OCI-LY1 (cell line): Measurements from ENCODE around the gene EHF.

Experiments used
- H2AFZ ChIP-seq: fragments of 200-600 bp; sonication (generic), shearing (Covaris generic); 2 replicates; pipeline ENCODE4 v1.6.0; 2014; ENCODE audit warnings: antibody characterized with exemption, mild to moderate bottlenecking, low read length
- H3F3A ChIP-seq: fragments of 200-600 bp; sonication (generic), shearing (Covaris generic); 2 replicates; pipeline ENCODE4 v1.6.0; 2014; ENCODE audit warnings: mild to moderate bottlenecking, antibody characterized with exemption, low read length, moderate library complexity; ENCODE audit not compliant: insufficient read depth
- H3K27ac ChIP-seq: fragments of 200-600 bp; sonication (generic); 2 replicates; pipeline ENCODE4 v1.5.1; 2014; ENCODE audit warnings: low read length, mixed run types, mild to moderate bottlenecking, low read depth; ENCODE audit not compliant: poor library complexity, severe bottlenecking
- H3K27me3 ChIP-seq: fragments of 200-600 bp; sonication (generic); 2 replicates; pipeline ENCODE4 v1.6.0; 2014; ENCODE audit warnings: antibody characterized with exemption, mild to moderate bottlenecking, low read length, moderate library complexity; ENCODE audit not compliant: insufficient read depth
- H3K36me3 ChIP-seq: fragments of 200-600 bp; sonication (generic); 2 replicates; pipeline ENCODE4 v1.6.1; 2014; ENCODE audit warnings: mild to moderate bottlenecking, antibody characterized with exemption, low read length, moderate library complexity, mixed read lengths; ENCODE audit not compliant: insufficient read depth
- H3K4me1 ChIP-seq: fragments of 200-600 bp; sonication (generic); 2 replicates; pipeline ENCODE4 v1.5.1; 2014; ENCODE audit warnings: mild to moderate bottlenecking, low read length, moderate library complexity; ENCODE audit not compliant: insufficient read depth, severe bottlenecking
- H3K4me2 ChIP-seq: fragments of 200-600 bp; sonication (generic), shearing (Covaris generic); 2 replicates; pipeline ENCODE4 v1.6.1; 2014; ENCODE audit warnings: low read length
- H3K4me3 ChIP-seq: fragments of 200-600 bp; sonication (generic); 2 replicates; pipeline ENCODE4 v1.5.1; 2014; ENCODE audit warnings: low read length, low read depth, mild to moderate bottlenecking, mixed read lengths; ENCODE audit not compliant: poor library complexity, severe bottlenecking
- H3K79me2 ChIP-seq: fragments of 200-600 bp; shearing (Covaris generic); 2 replicates; pipeline ENCODE4 v1.6.1; 2016; ENCODE audit warnings: mixed run types, low read length, mixed read lengths; ENCODE audit not compliant: insufficient read depth
- H3K9ac ChIP-seq: fragments of 200-600 bp; sonication (generic), shearing (Covaris generic); 2 replicates; pipeline ENCODE4 v1.6.1; 2014; ENCODE audit warnings: mild to moderate bottlenecking, low read length, mixed read lengths
- H3K9me2 ChIP-seq: fragments of 200-600 bp; sonication (generic), shearing (Covaris generic); 2 replicates; pipeline ENCODE4 v1.6.1; 2014; ENCODE audit warnings: low read depth, mild to moderate bottlenecking, low read length, mixed read lengths
- H3K9me3 ChIP-seq: fragments of 200-600 bp; shearing (Covaris generic); 2 replicates; pipeline ENCODE4 v1.6.1; 2014; ENCODE audit warnings: low read length, mixed read lengths
- H4K20me1 ChIP-seq: fragments of 200-600 bp; sonication (generic), shearing (Covaris generic); 2 replicates; pipeline ENCODE4 v1.6.0; 2016; ENCODE audit warnings: mild to moderate bottlenecking, low read length; ENCODE audit not compliant: insufficient read depth
- EZH2 ChIP-seq: fragments of 200-600 bp; sonication (generic), shearing (Covaris generic); IDR thresholded peaks from 2 replicates; pipeline ENCODE4 v1.8.0; 2017; ENCODE audit warnings: borderline replicate concordance, mixed run types, mild to moderate bottlenecking, antibody characterized with exemption, low read length, moderate library complexity, mixed read lengths
- TF ChIP-seq, protein P1 (sequence below): fragments of 200-600 bp; sonication (generic), shearing (Covaris generic); IDR thresholded peaks from 2 replicates; pipeline ENCODE4 v1.5.1; 2017; ENCODE audit warnings: mild to moderate bottlenecking, antibody characterized with exemption, low read length, moderate library complexity, mixed read lengths

EHF gene

DNA sequence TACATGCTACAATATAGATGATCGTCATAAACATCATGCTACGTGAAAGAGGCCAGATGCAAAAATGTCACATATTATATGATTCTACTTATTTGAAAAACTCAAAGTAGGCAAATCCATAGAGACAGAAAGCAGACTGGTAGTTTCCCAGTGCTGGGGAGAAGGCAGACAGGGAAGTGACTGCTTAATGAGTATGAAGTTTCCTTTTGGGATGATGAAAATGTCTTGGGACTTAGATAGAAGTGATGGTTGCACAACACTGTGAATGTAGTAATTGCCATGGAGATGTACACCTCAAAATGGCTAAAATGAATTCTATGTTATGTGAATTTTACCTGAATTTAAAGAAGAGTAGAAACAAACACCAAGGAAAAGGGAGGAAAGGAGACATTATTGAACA, 45.2 kb upstream of the EHF start:
- Histone ChIP-seq H3K4me3 (no peak overlapping the region), H3K27me3 (no peaks in the 10 kb centered on the region)
- no peak for TF ChIP-seq EZH2
- TF ChIP-seq, protein P1, sequence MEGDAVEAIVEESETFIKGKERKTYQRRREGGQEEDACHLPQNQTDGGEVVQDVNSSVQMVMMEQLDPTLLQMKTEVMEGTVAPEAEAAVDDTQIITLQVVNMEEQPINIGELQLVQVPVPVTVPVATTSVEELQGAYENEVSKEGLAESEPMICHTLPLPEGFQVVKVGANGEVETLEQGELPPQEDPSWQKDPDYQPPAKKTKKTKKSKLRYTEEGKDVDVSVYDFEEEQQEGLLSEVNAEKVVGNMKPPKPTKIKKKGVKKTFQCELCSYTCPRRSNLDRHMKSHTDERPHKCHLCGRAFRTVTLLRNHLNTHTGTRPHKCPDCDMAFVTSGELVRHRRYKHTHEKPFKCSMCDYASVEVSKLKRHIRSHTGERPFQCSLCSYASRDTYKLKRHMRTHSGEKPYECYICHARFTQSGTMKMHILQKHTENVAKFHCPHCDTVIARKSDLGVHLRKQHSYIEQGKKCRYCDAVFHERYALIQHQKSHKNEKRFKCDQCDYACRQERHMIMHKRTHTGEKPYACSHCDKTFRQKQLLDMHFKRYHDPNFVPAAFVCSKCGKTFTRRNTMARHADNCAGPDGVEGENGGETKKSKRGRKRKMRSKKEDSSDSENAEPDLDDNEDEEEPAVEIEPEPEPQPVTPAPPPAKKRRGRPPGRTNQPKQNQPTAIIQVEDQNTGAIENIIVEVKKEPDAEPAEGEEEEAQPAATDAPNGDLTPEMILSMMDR, result no peak

DNA sequence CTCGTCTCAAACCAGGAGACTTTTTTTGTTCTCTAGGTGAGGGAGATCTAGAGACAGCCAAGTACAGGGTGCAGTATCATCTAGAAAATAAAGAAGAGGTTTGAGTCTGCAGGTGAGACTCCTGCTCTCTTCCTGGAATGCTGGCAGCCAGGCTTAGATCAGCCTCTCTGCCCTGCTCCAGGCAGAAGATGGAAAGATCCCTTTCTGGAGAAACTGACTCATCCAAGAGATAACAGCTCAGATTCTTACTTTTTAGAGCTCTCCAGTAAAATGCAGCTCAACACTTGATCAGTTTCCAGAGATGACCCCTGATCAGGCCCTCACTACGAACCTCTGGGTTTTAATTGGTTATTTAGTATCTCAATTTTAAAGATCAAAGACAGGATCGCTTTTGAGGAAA, 44.6 kb upstream of the EHF start:
- no peaks in the 10 kb centered on the region for H3F3A ChIP-seq
- H3K27ac ChIP-seq, result no peak overlapping the region
- H4K20me1 ChIP-seq, result no peaks in the 10 kb centered on the region
- no peaks in the 10 kb centered on the region for H3K9me3 ChIP-seq
- no peak overlapping the region for H3K4me3 ChIP-seq
- H3K79me2 ChIP-seq, result no peaks in the 10 kb centered on the region
- no peak for TF ChIP-seq EZH2
- TF ChIP-seq, protein P1, result no peak
- H3K27me3 ChIP-seq, result no peaks in the 10 kb centered on the region
- no peak overlapping the region for H3K9ac ChIP-seq
- no peaks in the 10 kb centered on the region for H3K4me1 ChIP-seq
- no peak overlapping the region for H3K4me2 ChIP-seq
- no peaks in the 10 kb centered on the region for H3K9me2 ChIP-seq
- no peaks in the 10 kb centered on the region for H3K36me3 ChIP-seq
- no peak overlapping the region for H2AFZ ChIP-seq

More for the DNA sequence above, 45.2 kb upstream of the EHF start:
- Histone ChIP-seq H3K27ac (no peak overlapping the region), H3K4me2 (no peak overlapping the region), H4K20me1 (no peaks in the 10 kb centered on the region), H2AFZ (no peak overlapping the region), H3K4me1 (no peaks in the 10 kb centered on the region), H3K9me3 (no peaks in the 10 kb centered on the region), H3K79me2 (no peaks in the 10 kb centered on the region), H3K36me3 (no peaks in the 10 kb centered on the region), H3F3A (no peaks in the 10 kb centered on the region), H3K9ac (no peak overlapping the region), H3K9me2 (no peaks in the 10 kb centered on the region)

DNA sequence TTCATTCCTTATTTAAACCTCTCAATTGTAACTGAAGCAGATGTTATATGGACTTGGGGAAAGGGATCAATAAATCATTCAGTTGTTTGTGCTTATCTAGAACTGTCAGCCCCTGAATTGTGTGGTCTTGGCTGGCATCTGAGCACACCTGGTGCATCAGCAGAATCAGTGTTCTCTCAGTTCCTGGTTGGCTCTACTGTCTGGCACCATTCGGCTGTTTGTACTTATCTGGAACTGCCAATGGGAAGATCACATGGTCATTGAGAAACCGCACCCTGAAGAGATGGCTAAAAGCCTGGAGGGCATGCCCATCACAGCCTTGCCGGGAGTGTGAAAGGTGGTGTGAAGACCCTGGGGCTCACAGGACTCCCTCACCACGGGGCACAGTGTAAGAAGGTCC, 37.1 kb upstream of the EHF start:
- H3K27me3 ChIP-seq, result no peaks in the 10 kb centered on the region
- H3K4me1 ChIP-seq, result no peaks in the 10 kb centered on the region
- no peaks in the 10 kb centered on the region for H3K36me3 ChIP-seq
- no peak overlapping the region for H3K9ac ChIP-seq
- H3F3A ChIP-seq, result no peaks in the 10 kb centered on the region
- no peak overlapping the region for H3K27ac ChIP-seq
- H3K9me3 ChIP-seq, result no peaks in the 10 kb centered on the region
- no peak overlapping the region for H3K4me2 ChIP-seq
- H3K9me2 ChIP-seq, result no peaks in the 10 kb centered on the region
- no peak overlapping the region for H2AFZ ChIP-seq
- no peaks in the 10 kb centered on the region for H3K79me2 ChIP-seq
- TF ChIP-seq, protein P1, result no peak
- no peak for TF ChIP-seq EZH2
- H3K4me3 ChIP-seq, result no peak overlapping the region
- H4K20me1 ChIP-seq, result no peaks in the 10 kb centered on the region
